DMS114 treated with DMSO at 0.1 percent for 48 hours (cell line): ENCODE measurements around the gene EIF4G3.
"Not testable (repeated sequence)": the region's sequence is repeated elsewhere in the genome, so short reads cannot be mapped to it uniquely, and the experiment has no call there.

ENCODE experiments used
- DNase-seq: peaks from one replicate; lab custom pipeline; 2025; ENCODE audit not compliant: unreplicated experiment; lab: John Stamatoyannopoulos, UW

Gene EIF4G3

DNA sequence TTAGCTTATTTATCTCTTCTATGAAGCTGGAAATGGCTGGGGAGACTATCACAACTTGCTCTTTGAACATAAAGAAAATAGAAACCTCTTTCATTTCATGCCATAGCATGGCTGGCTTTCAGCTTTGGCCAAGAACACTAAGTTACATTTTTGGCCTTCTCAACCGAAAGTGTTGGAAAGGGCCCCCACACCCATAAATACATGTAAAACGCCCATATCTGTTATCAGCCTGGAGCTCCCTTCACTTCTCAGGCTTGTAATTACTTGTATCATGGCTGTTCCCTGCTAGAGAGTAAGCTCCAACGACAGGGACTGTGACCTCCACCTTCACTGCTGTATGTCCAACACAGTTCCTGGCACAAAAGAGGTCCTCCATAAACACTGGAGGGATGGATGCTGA lies 12.7 kb upstream of the EIF4G3 start:
- DNase-seq: no peak

DNA sequence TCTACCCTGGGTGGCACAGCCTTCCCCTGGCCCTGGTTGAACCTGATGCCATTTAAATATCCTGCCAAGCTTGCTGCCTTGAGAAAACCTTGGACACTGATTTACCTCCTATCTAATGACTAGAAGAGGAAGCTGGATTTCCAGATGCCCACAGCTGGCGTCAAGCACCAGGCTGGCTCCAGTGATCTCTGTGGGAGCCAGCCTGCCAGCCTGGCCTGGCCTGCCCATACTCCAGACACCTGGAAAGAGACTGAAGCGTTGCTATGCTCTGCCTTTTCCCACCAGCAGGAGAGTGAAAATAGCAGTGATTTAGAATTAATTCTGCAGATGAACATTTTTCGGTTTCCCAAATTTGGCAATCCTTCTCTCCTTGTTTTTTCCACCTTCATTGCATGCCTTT lies 11.5 kb upstream of the EIF4G3 start:
- no peak for DNase-seq

DNA sequence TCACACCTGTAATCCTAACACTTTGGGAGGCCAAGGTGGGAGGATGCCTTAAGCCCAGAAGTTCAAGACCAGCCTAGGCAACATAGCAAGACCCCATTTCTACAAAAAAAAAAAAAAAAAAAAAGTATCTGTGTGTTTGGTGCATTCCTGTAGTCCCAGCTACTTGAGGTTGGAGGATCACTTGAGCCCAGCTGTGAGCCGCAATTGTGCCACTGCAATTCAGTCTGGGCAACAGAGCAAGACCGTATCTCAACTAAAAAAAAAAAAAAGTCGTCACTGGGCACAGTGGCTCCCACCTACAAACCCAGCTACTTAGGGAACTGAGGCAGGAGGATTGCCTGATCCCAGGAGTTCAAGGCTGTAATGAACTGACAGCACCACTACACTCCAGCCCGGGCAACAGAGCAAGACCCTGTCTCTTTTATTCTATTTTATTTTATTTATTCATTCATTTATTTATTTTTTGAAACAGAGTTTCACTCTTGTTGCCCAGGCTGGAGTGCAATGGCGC lies 8.6 kb upstream of the EIF4G3 start:
- DNase-seq: no peak

DNA sequence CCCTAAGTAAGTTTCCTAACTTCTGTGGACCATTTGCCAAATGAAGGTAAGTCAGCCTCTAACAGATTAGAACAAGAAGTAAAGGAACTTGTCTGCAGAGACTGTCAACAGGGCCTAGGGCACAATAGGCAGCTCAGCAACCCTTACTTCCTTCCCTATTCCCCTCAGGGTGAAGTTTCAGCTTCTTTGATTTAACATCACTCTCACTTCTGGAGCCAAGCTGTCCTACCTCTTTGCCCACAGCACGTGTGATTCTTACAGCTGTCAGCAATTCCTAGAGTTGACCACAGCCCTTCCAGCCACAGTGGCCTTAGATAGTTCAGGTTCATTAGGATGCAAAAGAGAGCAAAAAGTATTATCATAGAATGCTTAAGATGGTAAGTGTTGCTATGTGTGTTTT lies 7.6 kb upstream of the EIF4G3 start:
- no peak for DNase-seq

DNA sequence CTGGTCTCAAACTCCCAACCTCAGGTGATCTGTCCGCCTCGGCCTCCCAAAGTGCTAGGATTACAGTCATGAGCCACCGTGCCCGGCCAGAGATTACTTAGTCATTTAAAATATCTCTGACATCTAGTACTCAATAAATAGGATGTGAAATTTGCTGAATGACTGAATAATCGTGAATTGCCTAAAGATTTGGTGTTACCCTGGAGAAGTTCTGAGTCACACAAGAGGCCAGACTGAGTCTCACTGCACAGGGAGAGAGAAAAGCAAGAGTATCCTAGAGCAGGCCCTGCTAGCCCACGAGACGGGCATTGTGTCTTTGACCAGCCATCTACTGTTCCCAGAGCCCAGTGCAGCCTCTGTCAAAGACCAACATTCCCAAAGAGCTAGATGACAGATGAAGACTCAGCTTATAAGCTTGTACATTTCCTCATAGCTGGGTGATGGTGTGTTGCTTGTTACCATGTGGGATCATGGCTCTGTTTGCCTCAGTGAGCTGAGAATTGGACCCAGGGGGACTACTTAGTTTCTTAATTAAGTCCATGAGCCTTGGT lies 5.6 kb upstream of the EIF4G3 start:
- DNase-seq: no peak

DNA sequence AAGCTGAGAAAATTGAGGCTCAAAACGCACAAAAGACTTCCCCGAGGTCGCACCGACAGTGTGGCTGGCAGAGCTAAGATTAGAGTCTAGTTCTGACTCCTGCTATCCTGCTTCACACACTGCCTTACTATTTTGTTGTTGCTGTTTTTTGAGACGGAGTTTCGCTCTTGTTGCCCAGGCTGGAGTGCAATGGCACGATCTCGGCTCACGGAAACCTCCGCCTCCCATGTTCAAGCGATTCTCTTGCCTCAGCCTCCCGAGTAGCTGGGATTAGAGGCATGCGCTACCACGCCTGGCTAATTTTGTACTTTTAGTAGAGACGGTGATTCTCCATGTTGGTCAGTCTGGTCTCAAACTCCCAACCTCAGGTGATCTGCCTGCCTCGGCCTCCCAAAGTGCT lies 1.6 kb upstream of the EIF4G3 start:
- DNase-seq: not testable (repeated sequence)

DNA sequence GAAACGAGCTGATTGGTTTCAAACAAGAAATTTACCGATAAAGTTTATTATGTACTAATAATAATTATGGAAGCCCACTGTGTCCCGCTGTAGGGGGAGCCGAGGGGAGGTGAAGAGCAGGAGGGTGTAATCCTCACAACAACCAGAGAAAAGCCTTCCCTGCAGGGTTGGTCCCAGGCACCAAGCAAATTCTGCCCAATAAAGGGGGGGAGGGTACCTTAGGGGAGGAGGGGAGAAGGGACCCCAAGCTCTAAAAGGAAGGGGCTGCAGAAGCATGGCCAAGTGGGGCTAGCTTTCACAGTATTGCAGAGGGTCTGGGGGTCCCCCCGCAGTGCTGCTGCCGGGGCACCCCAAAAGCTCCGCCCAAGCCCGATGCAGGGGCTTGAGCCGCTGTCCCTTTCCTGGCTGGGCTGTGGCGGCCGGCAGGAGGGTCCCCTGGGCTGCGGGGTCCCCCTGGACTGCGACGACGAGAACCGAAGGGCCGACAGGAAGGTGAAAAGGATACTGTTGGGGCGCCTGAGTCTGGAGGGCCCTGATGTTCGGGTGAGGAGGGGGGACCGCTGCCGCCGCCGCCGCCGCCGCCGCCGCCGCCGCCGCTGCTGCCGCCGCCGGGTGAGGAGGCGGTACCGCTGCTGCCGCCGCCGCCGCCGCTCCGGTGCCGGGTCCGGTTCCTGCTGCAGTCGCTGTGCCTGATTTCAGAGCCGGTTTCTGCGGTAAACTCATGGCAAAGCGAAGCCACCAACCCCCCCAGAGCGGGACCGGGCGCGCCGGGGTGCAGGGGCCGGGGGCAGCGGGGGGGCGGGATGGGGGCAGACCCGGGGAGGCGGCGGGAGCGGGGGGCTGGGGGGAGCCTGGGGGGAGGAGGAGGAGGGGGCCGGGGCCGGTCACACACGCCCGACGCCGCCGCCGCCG lies 771 bp downstream of the EIF4G3 start:
- no peak for DNase-seq

DNA sequence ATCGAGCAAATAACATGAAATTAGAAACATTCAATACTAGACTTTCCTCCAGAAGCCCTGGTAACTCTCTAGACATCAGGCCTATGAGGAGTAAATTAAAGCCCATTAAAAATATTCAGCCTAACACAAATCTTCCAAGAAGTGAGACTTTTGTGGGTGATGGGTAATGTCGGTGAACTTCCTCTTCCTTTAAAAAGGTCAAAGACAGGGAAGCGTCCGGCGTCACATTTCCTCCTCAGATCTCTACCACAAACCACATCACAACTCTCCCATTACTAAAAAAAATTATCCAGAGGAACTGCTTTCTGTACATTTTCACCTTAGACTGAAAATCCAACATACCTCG lies 1.4 kb downstream of the EIF4G3 start:
- DNase-seq: no peak

DNA sequence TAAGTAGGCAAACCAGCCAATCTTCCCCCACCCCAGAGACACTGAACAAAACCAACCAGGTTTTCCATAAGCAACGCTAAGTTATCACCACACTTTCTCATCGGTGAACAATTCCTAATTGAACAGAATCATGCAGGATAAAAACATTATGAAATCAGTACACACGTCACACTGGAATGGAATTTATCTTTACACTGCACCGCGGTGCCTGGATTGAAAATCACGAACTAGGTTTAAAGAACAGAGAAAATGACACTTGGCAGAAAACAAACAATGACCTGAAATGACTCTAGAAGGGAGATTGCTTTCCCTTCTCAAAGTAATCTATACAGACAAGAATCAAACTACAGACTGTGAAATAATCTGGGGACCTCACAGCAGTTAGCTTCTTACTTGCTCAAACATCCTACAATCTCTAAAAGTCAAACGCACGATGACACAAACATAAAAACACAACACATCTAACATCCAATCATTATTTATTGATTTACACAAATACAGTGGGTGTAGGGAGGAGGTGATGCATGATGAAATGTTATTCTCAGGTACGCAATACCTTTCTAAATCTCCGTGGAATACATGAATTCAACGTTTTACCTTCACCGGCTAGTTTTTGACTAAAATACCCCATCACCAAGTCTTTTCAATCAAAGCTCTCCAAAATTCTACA lies 1.9 kb downstream of the EIF4G3 start:
- DNase-seq: no peak

DNA sequence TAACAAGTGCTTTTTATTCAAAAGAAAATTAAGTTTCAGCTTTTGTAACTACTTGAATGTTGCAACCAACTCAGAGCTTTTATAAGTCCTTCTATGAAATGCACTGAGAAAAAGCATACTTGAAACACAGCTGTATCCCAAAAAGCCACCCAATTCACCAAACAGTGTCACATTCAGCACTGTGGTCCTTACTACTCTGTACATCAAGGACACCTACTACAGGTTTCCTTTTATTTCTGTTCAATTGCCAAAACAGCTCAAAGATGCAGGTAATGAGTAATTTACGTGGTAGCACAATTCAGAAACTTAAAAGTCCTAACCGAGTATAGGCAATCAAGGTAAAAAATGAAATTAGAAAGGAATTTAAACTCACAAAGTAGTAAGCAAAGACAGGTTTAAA lies 2.5 kb downstream of the EIF4G3 start:
- no peak for DNase-seq

DNA sequence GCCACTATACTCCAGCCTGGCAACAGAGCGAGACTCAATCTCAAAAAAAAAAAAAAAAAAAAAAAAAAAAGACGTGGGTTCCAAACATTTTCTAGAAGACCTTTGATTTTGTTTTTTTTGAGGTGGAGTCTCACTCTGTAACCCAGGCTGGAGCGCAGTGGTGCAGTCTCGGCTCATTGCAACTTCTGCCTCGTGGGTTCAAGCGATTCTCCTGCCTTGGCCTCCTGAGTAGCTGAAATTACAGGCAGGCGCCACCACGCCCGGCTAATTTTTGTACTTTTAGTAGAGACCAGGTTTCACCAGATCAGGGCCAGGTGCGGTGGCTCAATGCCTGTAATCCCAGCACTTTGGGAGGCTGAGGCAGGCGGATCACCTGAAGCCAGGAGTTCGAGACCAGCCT lies 3.6 kb downstream of the EIF4G3 start:
- not testable (repeated sequence) for DNase-seq

DNA sequence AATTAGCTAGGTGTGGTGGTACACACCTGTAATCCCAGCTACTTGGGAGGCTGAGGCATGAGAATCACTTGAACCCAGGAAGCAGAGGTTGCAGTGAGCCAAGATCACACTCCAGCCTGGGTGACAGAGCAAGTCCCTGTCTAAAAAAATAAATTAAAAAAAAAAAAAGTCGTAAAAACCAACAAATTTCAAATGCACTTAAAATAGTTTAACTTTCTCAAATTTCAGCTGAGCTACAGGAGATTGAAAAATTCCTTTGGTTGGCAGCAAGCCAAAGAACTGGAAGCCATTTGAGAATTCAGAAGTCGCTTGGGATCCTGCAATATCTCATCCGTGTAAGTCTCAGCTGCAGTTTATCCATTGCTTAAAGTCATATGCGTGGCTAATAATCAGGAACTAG lies 5.9 kb downstream of the EIF4G3 start:
- not testable (repeated sequence) for DNase-seq

DNA sequence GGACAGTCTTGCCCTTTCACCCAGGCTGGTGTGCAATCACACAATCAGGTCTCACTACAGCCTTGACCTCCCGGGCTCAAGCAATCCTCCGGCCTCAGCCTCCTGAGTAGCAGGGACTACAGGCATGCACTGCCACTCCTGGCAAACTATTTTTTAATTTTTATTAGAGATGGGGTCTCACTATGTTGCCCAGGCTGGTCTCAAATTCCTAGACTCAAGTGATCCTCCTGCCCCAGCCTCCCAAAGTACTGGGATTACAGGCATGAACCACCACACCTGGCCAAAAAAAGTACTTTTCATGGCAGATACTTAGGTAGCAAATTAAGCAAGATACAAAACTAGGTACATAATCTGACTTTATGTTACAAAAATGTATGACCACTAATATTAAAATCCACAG lies 8.3 kb downstream of the EIF4G3 start:
- no peak for DNase-seq

DNA sequence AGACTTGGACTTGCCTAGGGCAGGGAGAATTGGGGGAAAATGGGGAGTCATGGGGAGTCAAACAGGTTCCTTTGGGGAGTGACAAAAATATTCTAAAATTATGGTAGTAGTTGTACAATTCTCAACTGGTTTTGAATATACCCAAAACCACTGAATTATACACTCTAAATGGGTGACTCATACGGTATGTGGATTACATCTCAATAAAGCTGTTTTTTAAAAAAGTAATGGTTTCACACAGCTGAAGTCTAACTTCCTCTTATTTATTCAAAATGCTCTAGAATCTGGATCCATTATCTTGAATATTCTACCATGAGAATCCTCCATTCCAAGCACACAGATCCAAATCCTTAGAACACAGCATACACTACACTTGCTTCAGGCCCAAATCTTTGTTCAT lies 11.1 kb downstream of the EIF4G3 start:
- DNase-seq: no peak

DNA sequence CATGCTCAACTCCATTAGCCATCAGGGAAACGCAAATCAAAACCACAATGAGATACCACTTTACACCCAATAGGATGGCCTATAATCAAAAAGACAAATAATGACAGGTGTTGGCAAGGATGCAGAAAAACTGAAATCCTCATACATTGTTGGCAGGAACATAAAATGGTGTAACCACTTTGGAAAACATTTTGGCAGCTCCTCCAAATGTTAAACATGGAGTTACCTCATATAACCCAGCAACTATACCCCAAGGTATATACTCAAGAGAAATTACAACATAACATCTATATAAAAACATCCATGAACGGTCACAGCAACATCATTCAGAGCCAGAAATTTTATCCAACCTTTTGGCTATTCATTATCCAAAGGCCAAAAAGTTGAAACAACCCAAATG lies 11.6 kb downstream of the EIF4G3 start:
- DNase-seq: no peak

DNA sequence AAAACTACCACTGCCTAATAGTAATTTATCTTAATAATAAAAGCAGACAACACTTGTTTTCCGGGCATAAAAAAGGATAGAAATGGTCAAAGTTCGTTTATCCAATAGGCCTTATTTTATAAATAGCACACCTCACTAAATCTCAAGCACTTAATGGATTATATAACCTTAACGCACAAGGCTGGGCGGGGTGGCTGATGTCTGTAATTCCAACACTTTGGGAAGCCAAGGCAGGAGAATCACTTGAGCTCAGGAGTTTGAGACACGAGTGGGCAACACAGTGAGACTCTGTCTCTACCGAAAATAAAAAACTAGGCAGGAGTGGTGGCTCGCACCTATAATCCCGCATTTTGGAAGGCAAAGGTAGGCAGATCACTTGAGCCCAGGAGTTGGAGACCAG lies 12.4 kb downstream of the EIF4G3 start:
- DNase-seq: no peak

DNA sequence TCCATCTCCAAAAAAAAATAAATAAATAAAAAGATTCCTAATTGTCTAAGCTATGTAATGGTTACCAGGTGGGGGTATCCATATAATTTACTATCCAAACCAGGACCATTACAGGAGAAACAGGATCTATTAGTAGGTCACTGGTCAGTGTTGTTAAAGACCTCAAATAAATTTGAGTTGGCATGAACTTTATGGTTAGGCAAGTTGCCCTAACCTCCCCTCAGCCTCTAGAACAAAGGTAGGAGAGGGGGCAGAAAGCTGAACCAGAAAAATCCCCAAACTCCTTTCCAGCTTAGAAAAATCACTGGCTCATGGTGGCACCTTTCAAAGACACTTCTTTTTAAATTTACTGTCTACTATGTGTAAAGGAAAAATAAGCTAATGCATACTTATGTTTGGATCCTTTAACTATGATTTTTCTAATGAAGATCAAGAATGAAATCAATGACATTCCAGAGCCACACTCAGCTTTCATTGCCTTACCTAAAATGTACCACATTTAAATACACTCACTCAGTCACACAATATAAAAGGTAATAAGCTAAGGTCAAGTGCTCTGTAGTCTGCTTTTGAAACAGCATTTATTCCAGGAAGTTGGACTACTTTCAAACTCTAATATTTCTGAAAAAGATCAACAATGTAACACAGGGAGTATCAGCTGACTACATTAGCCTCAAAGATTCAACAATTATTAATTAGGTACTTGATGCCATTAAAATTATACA lies 13.8 kb downstream of the EIF4G3 start:
- no peak for DNase-seq

DNA sequence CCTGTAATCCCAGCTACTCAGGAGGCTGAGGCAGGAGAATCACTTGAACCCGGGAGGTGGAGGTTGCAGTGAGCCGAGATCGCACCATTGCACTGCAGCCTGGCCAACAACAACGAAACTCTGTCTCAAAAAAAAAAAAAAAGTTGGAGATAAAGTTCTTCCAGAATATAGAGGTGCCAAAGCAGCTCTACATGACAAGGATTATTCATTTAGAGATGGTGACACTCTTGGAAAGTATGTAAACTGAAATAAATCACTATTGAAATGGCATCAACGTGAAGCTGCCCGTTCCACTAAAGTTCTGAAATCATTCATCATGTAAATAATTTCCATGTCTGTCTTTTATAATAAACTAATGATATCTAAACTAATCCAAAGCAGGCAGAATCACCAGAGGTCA lies 14.9 kb downstream of the EIF4G3 start:
- DNase-seq: no peak

DNA sequence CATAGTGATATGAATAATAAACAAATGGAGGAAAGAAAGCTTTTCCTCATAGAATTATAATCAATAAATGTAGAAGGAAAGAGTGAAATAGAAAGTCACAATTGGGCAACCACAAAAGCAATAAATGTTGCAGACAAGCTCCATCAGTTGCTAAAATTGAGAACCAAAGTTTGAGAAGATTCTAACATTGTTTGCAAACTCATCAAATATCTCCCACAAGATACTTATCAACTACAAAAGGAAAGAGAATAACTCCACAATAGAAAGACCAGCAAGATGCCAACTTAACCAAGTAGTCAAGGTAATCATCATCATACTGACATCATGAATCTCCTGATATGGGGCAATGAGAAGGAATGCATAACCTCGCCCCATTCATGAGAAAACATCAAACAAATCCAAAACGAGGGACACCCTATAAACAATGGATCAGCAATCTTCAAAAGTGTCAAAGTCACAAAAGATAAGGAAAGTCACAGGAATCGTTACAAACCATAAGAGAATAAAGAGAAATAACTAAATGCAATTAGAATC lies 16.4 kb downstream of the EIF4G3 start:
- DNase-seq: no peak

DNA sequence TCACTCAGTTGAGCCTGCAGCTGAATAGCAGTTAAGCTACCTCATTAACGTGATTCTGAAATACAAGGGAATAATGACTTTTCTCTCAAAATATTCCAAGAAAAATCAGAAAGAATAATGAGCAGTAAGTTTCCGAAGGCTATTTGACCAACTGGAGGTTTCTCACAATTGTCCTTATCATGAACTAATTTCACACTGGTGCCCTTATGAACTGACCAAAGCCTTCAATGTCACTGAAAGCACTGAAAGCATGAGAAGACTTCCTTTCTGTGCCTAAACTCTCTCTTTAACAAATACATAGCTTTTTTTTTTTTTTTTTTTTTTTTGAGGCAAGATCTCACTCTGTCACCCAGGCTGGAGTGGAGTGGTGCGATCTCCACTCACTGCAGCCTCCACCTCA lies 18.8 kb downstream of the EIF4G3 start:
- no peak for DNase-seq

DNA sequence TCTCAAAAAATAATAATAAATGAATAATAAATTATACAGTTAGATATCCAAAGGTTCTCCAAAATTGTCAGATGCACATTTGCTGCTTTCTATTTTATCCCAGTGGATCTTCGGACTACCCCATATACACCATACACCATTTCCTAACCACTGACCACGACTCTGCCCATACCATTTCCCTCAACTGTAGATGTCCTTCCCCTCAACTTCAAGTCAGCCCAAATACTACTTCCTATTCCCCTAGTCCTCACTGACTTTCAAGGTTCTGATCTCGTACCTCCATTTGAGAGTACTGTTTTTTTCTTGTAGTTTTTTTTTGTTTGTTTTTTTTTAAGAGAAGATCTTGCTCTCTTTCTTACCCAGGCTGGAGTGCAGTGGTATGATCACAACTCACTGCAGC lies 19.6 kb downstream of the EIF4G3 start:
- DNase-seq: no peak
